Measurements from ENCODE around the gene LRRN2. TPM values are rescaled to one million over a fixed set of nuclear protein-coding genes. Genes with fewer than 3 reads are reported as not detected.

The LRRN2 gene
- total RNA-seq, 1 donor from 2014 or later, result 2.5 TPM

DNA sequence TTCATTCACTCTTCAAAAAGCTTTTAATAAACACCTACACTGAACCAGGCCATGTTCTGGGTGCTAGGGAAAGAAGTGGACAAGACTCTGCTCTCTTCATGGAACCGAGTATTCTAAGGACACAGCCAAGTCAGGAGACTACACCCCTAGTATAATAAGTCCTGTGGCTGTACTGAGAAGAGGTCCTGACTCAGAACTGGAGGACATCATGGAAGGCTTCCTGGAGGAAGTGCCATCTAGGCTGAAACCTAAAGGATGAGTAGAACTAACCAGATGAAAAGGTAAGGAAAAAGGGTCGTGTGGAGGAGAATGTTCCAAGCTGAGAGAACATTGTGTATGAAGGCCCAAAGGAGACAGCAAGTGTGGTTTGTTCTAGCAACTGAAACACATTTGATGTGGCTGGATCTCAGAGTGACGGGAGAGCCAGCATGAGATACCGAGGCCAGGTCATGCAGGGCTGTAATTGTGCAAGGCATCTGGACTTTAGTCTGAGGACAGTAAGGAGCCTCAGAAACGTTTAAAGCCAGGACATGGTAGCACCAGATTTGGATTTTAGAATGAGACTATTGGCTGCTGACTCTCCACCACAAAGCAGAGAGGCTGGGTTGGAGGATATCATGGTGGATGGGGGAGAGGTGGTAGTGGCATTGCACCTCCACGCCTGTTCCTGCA lies 82.5 kb downstream of the LRRN2 start:
- Histone ChIP-seq H3K27ac (no peak overlapping the region), H3K4me3 (no peak overlapping the region), H3K36me3 (no peaks in the 10 kb centered on the region), H3K4me1 (no peaks in the 10 kb centered on the region), H3K9me3 (no peaks in the 10 kb centered on the region), H3K27me3 (ENCODE audit: low read depth) (no peaks in the 10 kb centered on the region)
- ATAC-seq, result no peak
- intact Hi-C loops (cut with DNase I), result no loop called here
- no peak for DNase-seq
- TF ChIP-seq, protein P1, sequence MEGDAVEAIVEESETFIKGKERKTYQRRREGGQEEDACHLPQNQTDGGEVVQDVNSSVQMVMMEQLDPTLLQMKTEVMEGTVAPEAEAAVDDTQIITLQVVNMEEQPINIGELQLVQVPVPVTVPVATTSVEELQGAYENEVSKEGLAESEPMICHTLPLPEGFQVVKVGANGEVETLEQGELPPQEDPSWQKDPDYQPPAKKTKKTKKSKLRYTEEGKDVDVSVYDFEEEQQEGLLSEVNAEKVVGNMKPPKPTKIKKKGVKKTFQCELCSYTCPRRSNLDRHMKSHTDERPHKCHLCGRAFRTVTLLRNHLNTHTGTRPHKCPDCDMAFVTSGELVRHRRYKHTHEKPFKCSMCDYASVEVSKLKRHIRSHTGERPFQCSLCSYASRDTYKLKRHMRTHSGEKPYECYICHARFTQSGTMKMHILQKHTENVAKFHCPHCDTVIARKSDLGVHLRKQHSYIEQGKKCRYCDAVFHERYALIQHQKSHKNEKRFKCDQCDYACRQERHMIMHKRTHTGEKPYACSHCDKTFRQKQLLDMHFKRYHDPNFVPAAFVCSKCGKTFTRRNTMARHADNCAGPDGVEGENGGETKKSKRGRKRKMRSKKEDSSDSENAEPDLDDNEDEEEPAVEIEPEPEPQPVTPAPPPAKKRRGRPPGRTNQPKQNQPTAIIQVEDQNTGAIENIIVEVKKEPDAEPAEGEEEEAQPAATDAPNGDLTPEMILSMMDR (IDR thresholded peaks at IDR 0.05), result no peak

DNA sequence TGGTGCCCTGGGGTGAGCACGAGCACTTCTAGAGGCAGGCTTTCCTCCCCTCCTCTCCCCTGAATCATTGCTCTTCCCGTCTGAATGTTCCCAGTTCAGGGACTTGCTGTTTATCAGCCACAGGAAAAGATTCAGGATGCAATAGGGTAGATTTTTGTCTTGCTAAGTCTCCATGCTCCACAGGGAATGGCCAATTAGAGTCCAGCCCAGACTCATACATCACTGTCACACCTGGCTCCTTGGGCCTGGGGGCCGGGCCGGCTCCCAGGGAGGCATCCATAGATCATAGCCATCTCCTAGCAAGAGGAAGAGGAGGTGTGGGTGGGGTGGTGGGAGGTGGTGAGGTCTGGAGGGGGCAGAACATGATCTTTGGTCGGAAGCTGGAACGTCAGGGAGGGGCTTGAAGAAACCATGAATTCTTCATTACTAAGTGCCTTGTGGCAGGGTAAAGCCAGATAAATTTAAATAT lies 83.4 kb downstream of the LRRN2 start:
- intact Hi-C loops (cut with DNase I), result no loop called here
- ATAC-seq, result no peak
- no peaks in the 10 kb centered on the region for H3K4me1 ChIP-seq

DNA sequence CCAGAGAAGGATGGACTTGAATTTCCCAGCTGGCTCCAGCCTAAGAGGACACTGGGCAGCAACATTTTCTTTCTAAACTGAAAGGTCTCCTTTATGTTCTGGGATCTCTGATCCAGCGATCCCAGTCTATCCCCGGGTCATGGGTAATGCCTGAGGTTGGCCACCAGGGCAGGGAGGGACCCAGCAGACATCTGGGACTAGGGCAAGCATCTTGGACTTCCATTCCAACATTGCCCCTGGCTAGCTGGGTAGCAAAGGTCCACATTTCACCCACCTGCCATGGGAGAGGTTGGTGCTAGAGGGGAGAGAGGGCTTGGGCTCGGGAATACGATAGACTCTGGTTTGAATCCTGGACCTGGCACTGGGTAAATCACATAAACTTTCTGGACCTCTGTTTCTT lies 84.6 kb downstream of the LRRN2 start:
- Histone ChIP-seq H3K4me1 (no peaks in the 10 kb centered on the region), H3K27me3 (ENCODE audit: low read depth) (no peaks in the 10 kb centered on the region), H3K4me3 (no peak overlapping the region), H3K36me3 (no peaks in the 10 kb centered on the region), H3K27ac (no peak overlapping the region), H3K9me3 (no peaks in the 10 kb centered on the region)
- ATAC-seq (no peak), DNase-seq (no peak)
- intact Hi-C loops (cut with DNase I), result no loop called here
- TF ChIP-seq, protein P1 (IDR thresholded peaks at IDR 0.05), result no peak

More for the DNA sequence above, 83.4 kb downstream of the LRRN2 start:
- H3K4me3 ChIP-seq, result no peak overlapping the region
- no peaks in the 10 kb centered on the region for H3K36me3 ChIP-seq
- H3K27me3 ChIP-seq (ENCODE audit: low read depth), result no peaks in the 10 kb centered on the region
- H3K27ac ChIP-seq, result no peak overlapping the region
- TF ChIP-seq, protein P1 (IDR thresholded peaks at IDR 0.05), result no peak
- DNase-seq, result no peak
- H3K9me3 ChIP-seq, result no peaks in the 10 kb centered on the region

DNA sequence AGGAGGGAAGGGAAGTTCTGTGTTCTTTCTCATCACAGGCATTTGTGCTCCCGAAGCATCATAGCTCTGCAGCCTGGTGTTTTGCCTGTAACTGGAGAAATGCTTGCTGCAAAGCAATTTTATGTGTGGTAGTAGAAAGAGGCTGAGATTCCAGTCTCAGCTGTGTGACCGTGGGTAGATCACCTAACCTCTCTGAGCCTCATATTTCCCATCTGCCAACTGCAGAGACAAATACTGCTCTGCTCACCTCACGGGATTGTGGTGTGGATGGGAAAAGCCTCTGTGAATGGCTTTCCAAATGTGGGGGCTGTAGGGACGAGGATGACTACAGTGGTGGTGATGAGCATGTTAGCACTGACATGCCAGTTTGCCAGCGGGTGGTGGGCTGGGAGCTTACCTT lies 85.3 kb downstream of the LRRN2 start:
- Histone ChIP-seq H3K4me3 (no peak overlapping the region), H3K9me3 (no peaks in the 10 kb centered on the region), H3K4me1 (no peaks in the 10 kb centered on the region), H3K27ac (no peak overlapping the region), H3K27me3 (ENCODE audit: low read depth) (no peaks in the 10 kb centered on the region), H3K36me3 (no peaks in the 10 kb centered on the region)
- intact Hi-C loops (cut with DNase I), result no loop called here
- TF ChIP-seq, protein P1 (IDR thresholded peaks at IDR 0.05), result no peak
- ATAC-seq (no peak), DNase-seq (no peak)

DNA sequence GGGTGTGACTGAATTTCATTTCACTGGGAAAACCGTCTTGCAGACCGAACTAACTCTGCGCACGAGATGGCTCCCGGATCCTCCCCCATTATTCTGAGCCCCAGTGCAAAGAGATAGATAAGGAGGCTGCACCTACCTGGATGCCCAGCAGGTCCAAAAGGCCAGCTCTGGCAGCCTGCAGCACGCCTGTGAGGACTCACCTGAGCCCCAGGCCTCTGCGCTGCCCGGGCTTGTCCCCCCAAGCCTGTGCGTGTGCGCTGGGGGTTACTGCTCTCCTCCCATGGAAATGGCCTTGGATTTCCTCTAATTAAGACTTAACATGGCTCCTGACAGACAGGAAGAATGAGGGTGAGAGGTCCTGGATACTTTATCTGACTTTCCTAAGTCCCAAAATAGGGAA lies 85.9 kb downstream of the LRRN2 start:
- Histone ChIP-seq H3K27ac (no peak overlapping the region), H3K9me3 (no peaks in the 10 kb centered on the region), H3K4me1 (no peaks in the 10 kb centered on the region), H3K4me3 (no peak overlapping the region), H3K27me3 (ENCODE audit: low read depth) (no peaks in the 10 kb centered on the region), H3K36me3 (no peaks in the 10 kb centered on the region)
- TF ChIP-seq, protein P1 (IDR thresholded peaks at IDR 0.05), result no peak
- DNase-seq (no peak), ATAC-seq (no peak)
- intact Hi-C loops (cut with DNase I), result no loop called here

Data from lower lobe of right lung (tissue), 2 donors.